Measurements from ENCODE around the gene ZNF728. TPM values are rescaled to one million over a fixed set of nuclear protein-coding genes. Genes with fewer than 3 reads are reported as not detected.

The ZNF728 gene
- total RNA-seq = 1 to 10 TPM; 2.0 to 5.9 (median 2.6) TPM

- 8 to 12% methylated on average over 39 to 40 of the region's 46 CpGs for WGBS, 2 donors
- TF ChIP-seq POLR2A (IDR thresholded peaks at IDR 0.05) = no peak
- TF ChIP-seq, protein P1, sequence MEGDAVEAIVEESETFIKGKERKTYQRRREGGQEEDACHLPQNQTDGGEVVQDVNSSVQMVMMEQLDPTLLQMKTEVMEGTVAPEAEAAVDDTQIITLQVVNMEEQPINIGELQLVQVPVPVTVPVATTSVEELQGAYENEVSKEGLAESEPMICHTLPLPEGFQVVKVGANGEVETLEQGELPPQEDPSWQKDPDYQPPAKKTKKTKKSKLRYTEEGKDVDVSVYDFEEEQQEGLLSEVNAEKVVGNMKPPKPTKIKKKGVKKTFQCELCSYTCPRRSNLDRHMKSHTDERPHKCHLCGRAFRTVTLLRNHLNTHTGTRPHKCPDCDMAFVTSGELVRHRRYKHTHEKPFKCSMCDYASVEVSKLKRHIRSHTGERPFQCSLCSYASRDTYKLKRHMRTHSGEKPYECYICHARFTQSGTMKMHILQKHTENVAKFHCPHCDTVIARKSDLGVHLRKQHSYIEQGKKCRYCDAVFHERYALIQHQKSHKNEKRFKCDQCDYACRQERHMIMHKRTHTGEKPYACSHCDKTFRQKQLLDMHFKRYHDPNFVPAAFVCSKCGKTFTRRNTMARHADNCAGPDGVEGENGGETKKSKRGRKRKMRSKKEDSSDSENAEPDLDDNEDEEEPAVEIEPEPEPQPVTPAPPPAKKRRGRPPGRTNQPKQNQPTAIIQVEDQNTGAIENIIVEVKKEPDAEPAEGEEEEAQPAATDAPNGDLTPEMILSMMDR (IDR thresholded peaks at IDR 0.05) = no peak
- H3K4me1 ChIP-seq = no peaks in the 10 kb centered on the region
- peak; percentile 52 to 54 for DNase-seq
- H3K4me3 ChIP-seq (replicated peaks in 1 of 3) = peak within 1 kb of the TSS in 2 of 3 donors; percentile 9 to 19
- H3K36me3 ChIP-seq = no peaks in the 10 kb centered on the region
- intact Hi-C loops (cut with DNase I) = no loop called here
- H3K27ac ChIP-seq = peak within 1 kb of the TSS in 2 of 3 donors; percentile 17 to 18
- no peaks in the 10 kb centered on the region for H3K27me3 ChIP-seq
- H3K9me3 ChIP-seq = no peaks in the 10 kb centered on the region
Measured at GRCh38 chr19:23002690-23003422, at the start of gene ZNF728. Gene ZNF728 (minus strand): TSS chr19:23003176. CDS start chr19:23003030, 146 bp downstream.

GRCh38 chr19:23052349-23052748, 49.4 kb upstream of the ZNF728 start:
- Histone ChIP-seq H3K4me3 (replicated peaks in 1 of 3) (no peak overlapping the region), H3K36me3 (no peaks in the 10 kb centered on the region), H3K9me3 (no peaks in the 10 kb centered on the region), H3K4me1 (no peaks in the 10 kb centered on the region), H3K27ac (no peak overlapping the region), H3K27me3 (no peaks in the 10 kb centered on the region)
- intact Hi-C loops (cut with DNase I) = no loop called here
- DNase-seq = no peak
- TF ChIP-seq POLR2A (IDR thresholded peaks at IDR 0.05) = no peak
- TF ChIP-seq, protein P1 (IDR thresholded peaks at IDR 0.05) = no peak
- 67 to 75% methylated on average over 1 of the region's 1 CpG for WGBS, 2 donors

DNA sequence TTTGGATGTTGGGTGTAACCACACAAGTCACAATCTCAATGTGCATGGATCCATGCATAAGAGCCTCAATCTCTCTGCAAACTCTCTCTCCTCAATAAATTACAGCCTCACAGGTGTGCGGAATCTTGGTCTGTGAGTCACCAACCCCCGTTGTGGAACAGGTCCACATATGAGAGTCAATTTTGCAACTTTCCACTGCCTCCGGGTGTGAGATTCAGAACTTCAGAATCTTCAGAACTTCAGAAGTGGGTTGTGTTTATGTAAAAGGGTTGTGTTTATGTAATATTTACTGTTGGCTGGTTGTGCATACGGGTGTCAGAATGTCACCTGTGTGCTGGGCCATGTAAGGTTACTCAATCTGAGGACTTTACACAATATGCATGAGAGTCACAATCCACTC, 46.3 kb upstream of the ZNF728 start:
- 81 to 84% methylated on average over 4 of the region's 4 CpGs for WGBS, 2 donors
- TF ChIP-seq, protein P1 (IDR thresholded peaks at IDR 0.05) = no peak
- TF ChIP-seq POLR2A (IDR thresholded peaks at IDR 0.05) = no peak
- H3K4me1 ChIP-seq = no peaks in the 10 kb centered on the region
- DNase-seq = no peak
- no peaks in the 10 kb centered on the region for H3K36me3 ChIP-seq
- intact Hi-C loops (cut with DNase I) = no loop called here
- no peak overlapping the region for H3K4me3 ChIP-seq (replicated peaks in 1 of 3)
- no peaks in the 10 kb centered on the region for H3K9me3 ChIP-seq
- no peak overlapping the region for H3K27ac ChIP-seq
- H3K27me3 ChIP-seq = no peaks in the 10 kb centered on the region

GRCh38 chr19:23046743-23047142, 43.8 kb upstream of the ZNF728 start:
- no peaks in the 10 kb centered on the region for H3K4me1 ChIP-seq
- 75 to 89% methylated on average over 6 of the region's 6 CpGs for WGBS, 2 donors
- H3K27ac ChIP-seq = no peak overlapping the region
- H3K36me3 ChIP-seq = no peaks in the 10 kb centered on the region
- H3K4me3 ChIP-seq (replicated peaks in 1 of 3) = no peak overlapping the region
- no peak for DNase-seq
- H3K9me3 ChIP-seq = no peaks in the 10 kb centered on the region
- no peaks in the 10 kb centered on the region for H3K27me3 ChIP-seq
- intact Hi-C loops (cut with DNase I) = no loop called here
- TF ChIP-seq, protein P1 (IDR thresholded peaks at IDR 0.05) = no peak
- TF ChIP-seq POLR2A (IDR thresholded peaks at IDR 0.05) = no peak

DNA sequence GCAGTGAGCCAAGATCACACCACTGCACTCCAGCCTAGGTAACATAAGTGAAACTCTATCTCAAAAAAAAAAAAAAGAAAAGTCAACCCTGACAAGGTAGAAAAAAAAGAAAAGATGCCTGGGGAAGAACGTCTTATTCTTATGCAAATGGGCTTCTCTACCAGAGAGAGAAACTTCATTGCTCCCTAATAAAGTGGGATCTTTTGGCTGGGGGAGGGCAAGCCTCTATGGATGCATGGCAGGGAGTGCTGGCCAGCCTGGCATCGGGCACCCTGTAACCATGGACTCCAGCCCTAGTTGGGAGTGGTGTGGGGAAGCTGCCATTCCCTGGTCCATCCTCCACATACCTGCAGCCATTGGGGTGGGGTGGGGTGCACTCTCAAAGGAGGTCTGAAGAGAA, 30.7 kb upstream of the ZNF728 start:
- intact Hi-C loops (cut with DNase I) = no loop called here
- WGBS, 2 donors = 61 to 63% methylated on average over 2 of the region's 2 CpGs
- Histone ChIP-seq H3K9me3 (no peaks in the 10 kb centered on the region), H3K4me3 (replicated peaks in 1 of 3) (no peak overlapping the region), H3K36me3 (no peaks in the 10 kb centered on the region), H3K27ac (no peak overlapping the region), H3K27me3 (no peaks in the 10 kb centered on the region), H3K4me1 (no peaks in the 10 kb centered on the region)
- TF ChIP-seq, protein P1 (IDR thresholded peaks at IDR 0.05) = no peak
- DNase-seq = no peak
